OCI-M1 (cell line): ENCODE measurements around the gene CAMK2D.
A peak's percentile ranks its signal among the peaks of the same experiment; 100 is the strongest.
"Not testable (repeated sequence)": the region's sequence is repeated elsewhere in the genome, so short reads cannot be mapped to it uniquely, and the experiment has no call there.

Source experiments
- DNase-seq: peaks from one replicate; lab custom pipeline; 2025; lab: John Stamatoyannopoulos, UW

Gene CAMK2D

GRCh38 chr4:113761620-113762185, at the start of gene CAMK2D:
CAMK2D (minus strand) TSS chr4:113761738; CDS start chr4:113761068, 670 bp downstream.
- DNase-seq = peak; percentile 88

GRCh38 chr4:113810906-113811305, 49.4 kb upstream of the CAMK2D start:
- DNase-seq = no peak

- DNase-seq = no peak
These were observed 47.8 kb upstream of the CAMK2D start for GRCh38 chr4:113809311-113809710.

GRCh38 chr4:113806850-113807249, 45.3 kb upstream of the CAMK2D start:
- DNase-seq = no peak

- DNase-seq = no peak
These were observed 40.3 kb upstream of the CAMK2D start for GRCh38 chr4:113801882-113802281.

- DNase-seq = not testable (repeated sequence)
These were observed 34.8 kb upstream of the CAMK2D start for GRCh38 chr4:113796381-113796780.

- DNase-seq = peak; percentile 39
These were observed 28.9 kb upstream of the CAMK2D start for GRCh38 chr4:113790478-113790877.

- DNase-seq = no peak
These were observed 27.4 kb upstream of the CAMK2D start for GRCh38 chr4:113788888-113789287.

GRCh38 chr4:113785781-113786180, 24.2 kb upstream of the CAMK2D start:
- DNase-seq = no peak

GRCh38 chr4:113784497-113785250, 23.1 kb upstream of the CAMK2D start:
- DNase-seq = peak; percentile 7

GRCh38 chr4:113783701-113784100, 22.2 kb upstream of the CAMK2D start:
- no peak for DNase-seq

GRCh38 chr4:113783289-113783688, 21.8 kb upstream of the CAMK2D start:
- no peak for DNase-seq

- peak; percentile 54 for DNase-seq
These were observed 20.0 kb upstream of the CAMK2D start for GRCh38 chr4:113781439-113782040.

GRCh38 chr4:113776679-113777078, 15.1 kb upstream of the CAMK2D start:
- no peak for DNase-seq

GRCh38 chr4:113776016-113776415, 14.5 kb upstream of the CAMK2D start:
- no peak for DNase-seq

- no peak for DNase-seq
These were observed 12.2 kb upstream of the CAMK2D start for GRCh38 chr4:113773756-113774155.

- no peak for DNase-seq
These were observed 11.5 kb upstream of the CAMK2D start for GRCh38 chr4:113773014-113773413.

GRCh38 chr4:113772319-113772718, 10.8 kb upstream of the CAMK2D start:
- DNase-seq = no peak

GRCh38 chr4:113769744-113770143, 8.2 kb upstream of the CAMK2D start:
- DNase-seq = no peak

- no peak for DNase-seq
These were observed 7.4 kb upstream of the CAMK2D start for GRCh38 chr4:113768952-113769351.

GRCh38 chr4:113766882-113767281, 5.3 kb upstream of the CAMK2D start:
- no peak for DNase-seq

GRCh38 chr4:113764720-113765264, 3.3 kb upstream of the CAMK2D start:
- DNase-seq = peak; percentile 32

GRCh38 chr4:113763923-113764322, 2.4 kb upstream of the CAMK2D start:
- DNase-seq = not testable (repeated sequence)
